Common myeloid progenitor, CD34-positive (primary cell): Measurements from ENCODE around the gene PROSER1.
A peak's percentile ranks its signal among the peaks of the same experiment; 100 is the strongest.

Experiments
- CTCF ChIA-PET: fragments of 350-600 bp; sonication (Branson Sonifier 250); formaldehyde crosslinking; loops from one replicate; lab custom pipeline; 2021; ENCODE audit warnings: antibody characterized with exemption; lab: Charles Lee
- POLR2A ChIA-PET: fragments of 350-600 bp; sonication (Branson Sonifier 250); formaldehyde crosslinking; loops from one replicate; lab custom pipeline; 2021; ENCODE audit warnings: antibody characterized with exemption; lab: Charles Lee
- DNase-seq, 3 donors: peaks; one replicate each; pipeline versions ENCODE4 v3.0.0 to v3.0.0-alpha.2; 2013
- H3K27ac ChIP-seq, 2 experiments: 1 replicate in 1 of 2; 2 replicates in 1 of 2; pipeline ENCODE4 v1.7.0; 2013; ENCODE audit warnings: inconsistent platforms in 2 of 2, low read length in 2 of 2, mild to moderate bottlenecking in 2 of 2, low read depth in 1 of 2, moderate library complexity in 1 of 2; ENCODE audit not compliant: severe bottlenecking in 2 of 2, insufficient read depth in 1 of 2, poor library complexity in 1 of 2
- H3K27me3 ChIP-seq, 5 experiments: replicated peaks in 2 of 5; 1 replicate in 3 of 5; 2 replicates in 2 of 5; pipeline versions ENCODE4 v1.6.1 to v1.7.0; 2013; ENCODE audit warnings: low read length in 4 of 5, mild to moderate bottlenecking in 2 of 5, moderate library complexity in 2 of 5, inconsistent platforms in 1 of 5; ENCODE audit not compliant: insufficient read depth in 5 of 5, control insufficient read depth in 4 of 5
- H3K36me3 ChIP-seq, 4 experiments: 1 replicate in 2 of 4; 2 replicates in 2 of 4; pipeline versions ENCODE4 v1.6.1 to v1.7.0; 2013; ENCODE audit warnings: low read length in 3 of 4, control low read depth in 1 of 4, mild to moderate bottlenecking in 1 of 4; ENCODE audit not compliant: control insufficient read depth in 4 of 4, insufficient read depth in 4 of 4
- H3K4me1 ChIP-seq, 4 experiments: 1 replicate in 3 of 4; 2 replicates in 1 of 4; pipeline versions ENCODE4 v1.6.1 to v1.7.1; 2013; ENCODE audit warnings: low read length in 3 of 4, mild to moderate bottlenecking in 3 of 4, control low read depth in 1 of 4, inconsistent platforms in 1 of 4, moderate library complexity in 1 of 4; ENCODE audit not compliant: control insufficient read depth in 4 of 4, insufficient read depth in 4 of 4; ENCODE audit errors: control extremely low read depth in 1 of 4
- H3K4me3 ChIP-seq, 7 experiments: 1 replicate in 4 of 7; 2 replicates in 3 of 7; pipeline versions ENCODE4 v1.5.1 to v1.7.0; 2013; ENCODE audit warnings: mild to moderate bottlenecking in 7 of 7, low read length in 6 of 7, moderate library complexity in 6 of 7, inconsistent platforms in 2 of 7, low read depth in 2 of 7, control low read depth in 1 of 7; ENCODE audit not compliant: insufficient read depth in 4 of 7, control insufficient read depth in 1 of 7; ENCODE audit errors: extremely low read depth in 1 of 7
- H3K9me3 ChIP-seq, 5 experiments: 1 replicate in 4 of 5; 2 replicates in 1 of 5; pipeline versions ENCODE4 v1.6.1 to v1.7.1; 2013; ENCODE audit warnings: low read length in 4 of 5, mild to moderate bottlenecking in 2 of 5, inconsistent platforms in 1 of 5, low read depth in 1 of 5, moderate library complexity in 1 of 5; ENCODE audit not compliant: control insufficient read depth in 4 of 5, insufficient read depth in 2 of 5; ENCODE audit errors: control extremely low read depth in 1 of 5
- WGBS: methylation state at CpG from one replicate; pipeline ENCODE4 v1.1.5; 2013; ENCODE audit not compliant: insufficient coverage; 5-methylcytosine and 5-hydroxymethylcytosine counted together

Gene PROSER1

GRCh38 chr13:39056018-39056417 lies 18.1 kb upstream of the PROSER1 start:
- Histone ChIP-seq H3K4me1 (no peaks in the 10 kb centered on the region), H3K27me3 (no peaks in the 10 kb centered on the region), H3K4me3 (no peak overlapping the region), H3K36me3 (peaks cover 0 to 10% (median 4%) of the 10 kb centered on the region in 4 experiments), H3K27ac (no peak overlapping the region), H3K9me3 (peaks cover 0 to 3% (median 0%) of the 10 kb centered on the region in 5 experiments)
- ChIA-PET CTCF (interaction anchor here (0.9 kb wide), 1 partner anchor 555 kb away, joined by 5 read pairs; no protein-coding TSS in a partner anchor), POLR2A (no interaction called here)
- 100% methylated on average over 1 of the region's 1 CpG for WGBS
- DNase-seq, result no peak

DNA sequence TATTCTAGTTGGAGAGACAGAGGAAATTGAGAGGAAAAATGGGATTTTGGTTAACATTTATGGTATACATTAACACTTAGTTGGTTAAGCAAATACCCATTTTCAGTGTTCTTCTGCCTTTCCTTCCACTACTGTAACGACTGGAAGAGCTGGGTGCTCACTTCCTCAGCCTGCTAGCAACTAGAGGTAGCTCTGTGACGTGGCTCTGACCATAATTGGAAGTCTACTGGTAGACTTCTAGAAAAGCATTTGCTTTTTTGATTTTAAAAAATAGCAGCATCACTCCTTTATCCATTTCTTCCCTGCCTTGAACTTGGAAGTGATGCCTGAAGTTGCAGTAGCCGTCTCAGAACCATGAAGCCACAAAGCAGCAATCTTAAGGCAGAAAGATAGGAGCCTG lies 16.2 kb upstream of the PROSER1 start:
- no peaks in the 10 kb centered on the region for H3K27me3 ChIP-seq
- peaks cover 0 to 3% (median 0%) of the 10 kb centered on the region in 5 experiments for H3K9me3 ChIP-seq
- H3K4me3 ChIP-seq, result no peak overlapping the region
- peaks cover 0 to 13% (median 5%) of the 10 kb centered on the region in 4 experiments for H3K36me3 ChIP-seq
- no peak for DNase-seq
- 75% methylated on average over 2 of the region's 3 CpGs for WGBS
- H3K27ac ChIP-seq, result no peak overlapping the region
- CTCF ChIA-PET, result no interaction called here
- POLR2A ChIA-PET, result no interaction called here
- H3K4me1 ChIP-seq, result no peaks in the 10 kb centered on the region

DNA sequence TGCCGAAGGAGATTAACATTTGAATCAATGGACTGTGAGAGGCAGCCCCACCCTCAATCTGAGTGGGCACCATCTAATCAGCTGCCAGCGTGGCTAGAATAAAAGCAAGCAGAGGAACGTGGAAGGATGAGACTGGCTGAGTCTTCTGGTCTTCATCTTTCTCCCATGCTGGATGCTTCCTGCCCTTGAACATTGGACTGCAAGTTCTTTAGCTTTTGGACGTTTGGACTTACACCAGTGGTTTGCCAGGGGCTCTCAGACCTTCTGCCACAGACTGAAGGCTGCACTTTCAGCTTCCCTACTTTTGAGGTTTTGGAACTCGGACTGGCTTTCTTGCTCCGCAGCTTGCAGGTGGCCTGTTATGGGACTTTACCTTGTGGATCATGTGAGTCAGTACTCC lies 15.1 kb upstream of the PROSER1 start:
- H3K36me3 ChIP-seq, result peaks cover 0 to 15% (median 6%) of the 10 kb centered on the region in 4 experiments

GRCh38 chr13:39051157-39051556 lies 13.3 kb upstream of the PROSER1 start:
- peak; percentile 55 to 78 (median 74) for DNase-seq
- POLR2A ChIA-PET, result no interaction called here
- no peaks in the 10 kb centered on the region for H3K27me3 ChIP-seq
- CTCF ChIA-PET, result interaction anchor here (1.1 to 1.6 kb wide), 5 partner anchors 10 to 891 kb away, joined by 3 to 5 read pairs (median 3); no protein-coding TSS in a partner anchor
- no peaks in the 10 kb centered on the region for H3K4me1 ChIP-seq
- no peak overlapping the region for H3K27ac ChIP-seq
- H3K9me3 ChIP-seq, result peaks cover 0 to 3% (median 0%) of the 10 kb centered on the region in 5 experiments
- H3K4me3 ChIP-seq, result no peak overlapping the region
- H3K36me3 ChIP-seq, result peaks cover 3 to 15% (median 6%) of the 10 kb centered on the region in 4 experiments
- WGBS, result no CpG with 5 or more reads among the region's 1 CpG

More for the DNA sequence above, 15.1 kb upstream of the PROSER1 start:
- Histone ChIP-seq H3K4me3 (no peak overlapping the region), H3K4me1 (no peaks in the 10 kb centered on the region), H3K27me3 (no peaks in the 10 kb centered on the region), H3K9me3 (peaks cover 0 to 3% (median 0%) of the 10 kb centered on the region in 5 experiments), H3K27ac (no peak overlapping the region)
- POLR2A ChIA-PET, result no interaction called here
- 98% methylated on average over 5 of the region's 6 CpGs for WGBS
- DNase-seq, result no peak
- CTCF ChIA-PET, result interaction anchor here (0.7 to 1.5 kb wide), 4 partner anchors 12 to 1630 kb away, joined by 3 to 4 read pairs (median 4); no protein-coding TSS in a partner anchor

DNA sequence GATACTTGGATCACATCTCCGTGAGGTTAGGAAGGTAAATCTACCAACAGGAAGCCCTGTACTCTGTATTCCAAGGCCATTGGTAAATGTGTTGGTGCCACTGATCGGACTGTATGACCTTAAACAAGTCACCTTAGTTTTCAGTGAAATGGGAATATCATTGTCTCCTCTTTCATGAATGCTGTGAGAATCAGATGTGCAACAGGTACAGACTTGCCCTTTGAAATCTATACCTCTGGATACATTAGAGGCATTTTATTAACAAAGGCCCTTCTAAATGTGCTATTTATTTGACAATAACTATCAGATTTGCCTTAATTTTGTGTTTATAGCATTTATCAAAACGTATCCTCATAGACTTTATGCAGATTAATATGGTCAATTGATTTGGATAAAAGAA lies 11.4 kb upstream of the PROSER1 start:
- 100% methylated on average over 2 of the region's 3 CpGs for WGBS
- Histone ChIP-seq H3K4me3 (no peak overlapping the region), H3K4me1 (no peaks in the 10 kb centered on the region), H3K27me3 (no peaks in the 10 kb centered on the region), H3K36me3 (peaks cover 6 to 27% (median 9%) of the 10 kb centered on the region in 4 experiments), H3K27ac (no peak overlapping the region), H3K9me3 (no peaks in the 10 kb centered on the region)
- no peak for DNase-seq
- CTCF ChIA-PET, result interaction anchor here (1.6 to 2.4 kb wide), 3 partner anchors 11 to 567 kb away, joined by 6 to 15 read pairs (median 7); partner anchors contain the start of genes NHLRC3 and PROSER1
- POLR2A ChIA-PET, result no interaction called here

GRCh38 chr13:39048806-39049205 lies 10.9 kb upstream of the PROSER1 start:
- Histone ChIP-seq H3K27me3 (no peaks in the 10 kb centered on the region), H3K4me1 (no peaks in the 10 kb centered on the region), H3K36me3 (peaks cover 9 to 32% (median 12%) of the 10 kb centered on the region in 4 experiments), H3K27ac (peak overlapping the region in 1 of 2 experiments; percentile 21), H3K9me3 (no peaks in the 10 kb centered on the region), H3K4me3 (no peak overlapping the region)
- no peak for DNase-seq
- ChIA-PET POLR2A (no interaction called here), CTCF (interaction anchor here (1.1 to 2.4 kb wide), 5 partner anchors 11 to 567 kb away, joined by 3 to 15 read pairs (median 6); partner anchors contain the start of genes NHLRC3 and PROSER1)

DNA sequence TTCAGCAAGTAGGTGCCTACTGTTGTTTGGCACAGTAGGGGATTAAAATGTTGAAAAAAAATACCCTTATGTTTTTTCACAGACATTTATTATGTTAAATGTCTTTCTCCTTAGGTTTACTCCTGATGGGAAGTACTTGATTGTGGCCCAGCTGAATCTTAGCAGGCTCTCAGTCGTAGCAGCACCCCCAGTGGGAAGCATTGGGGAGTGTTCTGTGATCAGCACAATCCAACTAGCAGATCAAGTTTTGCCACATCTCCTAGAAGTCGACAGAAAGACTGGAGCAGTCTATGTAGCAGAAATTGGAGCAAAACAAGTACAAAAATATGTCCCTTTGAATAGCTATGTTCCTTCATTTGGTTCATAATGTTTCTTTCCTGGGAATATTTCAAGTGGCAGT lies 9.7 kb upstream of the PROSER1 start:
- H3K4me1 ChIP-seq, result no peaks in the 10 kb centered on the region
- ChIA-PET POLR2A (no interaction called here), CTCF (interaction anchor here (1.1 to 2.4 kb wide), 4 partner anchors 9 to 569 kb away, joined by 3 to 15 read pairs (median 6); partner anchors contain the start of genes NHLRC3 and PROSER1)
- 73% methylated on average over 2 of the region's 2 CpGs for WGBS
- no peaks in the 10 kb centered on the region for H3K27me3 ChIP-seq
- H3K4me3 ChIP-seq, result no peak overlapping the region
- H3K36me3 ChIP-seq, result peaks cover 9 to 26% (median 10%) of the 10 kb centered on the region in 4 experiments
- H3K9me3 ChIP-seq, result no peaks in the 10 kb centered on the region
- DNase-seq, result peak in 1 of 3 donors; percentile 3
- H3K27ac ChIP-seq, result no peak overlapping the region
